A549 (cell line): ENCODE data around the gene CHST10.

Experiments used
- JUN ChIP-seq, 2 experiments: fragments of >200 bp; sonication (Bioruptor Twin); formaldehyde crosslinking; IDR thresholded peaks; 2 replicates in 1 of 2; 3 replicates in 1 of 2; pipeline ENCODE4 v1.6.1; 2016 to 2017
- MAFK ChIP-seq: fragments of 450-650 bp; IDR thresholded peaks from 2 replicates; pipeline ENCODE4 v1.6.1; 2014; ENCODE audit not compliant: partially characterized antibody
- MAX ChIP-seq: IDR thresholded peaks from 2 replicates; pipeline ENCODE4 v1.6.1; 2012
- POLR2A ChIP-seq: IDR thresholded peaks from 2 replicates; pipeline ENCODE4 v1.6.1; 2012; ENCODE audit warnings: mild to moderate bottlenecking, low read length
- RAD21 ChIP-seq, 2 experiments: fragments of >200 bp in 1 of 2; sonication (Bioruptor Twin) in 1 of 2; formaldehyde crosslinking in 1 of 2; IDR thresholded peaks in 1 of 2; conservative IDR thresholded peaks in 1 of 2; 2 replicates in 1 of 2; 3 replicates in 1 of 2; pipeline ENCODE4 v1.6.1; 2012 to 2018; ENCODE audit warnings: inconsistent platforms in 1 of 2
- SMC3 ChIP-seq: fragments of >200 bp; sonication (Bioruptor Twin); formaldehyde crosslinking; IDR thresholded peaks from 3 replicates; pipeline ENCODE4 v1.6.1; 2018; ENCODE audit warnings: inconsistent platforms
- TF ChIP-seq, protein P1 (sequence below): fragments of >200 bp; sonication (Bioruptor Twin); formaldehyde crosslinking; IDR thresholded peaks from 3 replicates; pipeline ENCODE4 v1.5.1; 2016

GRCh38 chr2:100423631-100424030 lies 6.2 kb upstream of the CHST10 start:
- TF ChIP-seq POLR2A (no peak), MAFK (no peak), SMC3 (no peak), RAD21 (conservative IDR thresholded peaks at IDR 0.05 in 1 of 2, IDR thresholded peaks at IDR 0.05 in 1 of 2) (no peak), MAX (no peak), JUN (IDR thresholded peaks at IDR 0.05) (no peak)
- TF ChIP-seq, protein P1, sequence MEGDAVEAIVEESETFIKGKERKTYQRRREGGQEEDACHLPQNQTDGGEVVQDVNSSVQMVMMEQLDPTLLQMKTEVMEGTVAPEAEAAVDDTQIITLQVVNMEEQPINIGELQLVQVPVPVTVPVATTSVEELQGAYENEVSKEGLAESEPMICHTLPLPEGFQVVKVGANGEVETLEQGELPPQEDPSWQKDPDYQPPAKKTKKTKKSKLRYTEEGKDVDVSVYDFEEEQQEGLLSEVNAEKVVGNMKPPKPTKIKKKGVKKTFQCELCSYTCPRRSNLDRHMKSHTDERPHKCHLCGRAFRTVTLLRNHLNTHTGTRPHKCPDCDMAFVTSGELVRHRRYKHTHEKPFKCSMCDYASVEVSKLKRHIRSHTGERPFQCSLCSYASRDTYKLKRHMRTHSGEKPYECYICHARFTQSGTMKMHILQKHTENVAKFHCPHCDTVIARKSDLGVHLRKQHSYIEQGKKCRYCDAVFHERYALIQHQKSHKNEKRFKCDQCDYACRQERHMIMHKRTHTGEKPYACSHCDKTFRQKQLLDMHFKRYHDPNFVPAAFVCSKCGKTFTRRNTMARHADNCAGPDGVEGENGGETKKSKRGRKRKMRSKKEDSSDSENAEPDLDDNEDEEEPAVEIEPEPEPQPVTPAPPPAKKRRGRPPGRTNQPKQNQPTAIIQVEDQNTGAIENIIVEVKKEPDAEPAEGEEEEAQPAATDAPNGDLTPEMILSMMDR = no peak
